HCT116 (cell line): ENCODE data around the gene PYY. TPM values are rescaled to one million over a fixed set of nuclear protein-coding genes. Genes with fewer than 3 reads are reported as not detected.

Experiments
- ATAC-seq: fragments of 200-7000 bp; cut with Tn5 transposase; 2 replicates; pipeline ENCODE4 v1.9.1; 2020; ENCODE audit warnings: mild to moderate bottlenecking, moderate library complexity
- BruUV-seq: library from RNA; stranded (reverse); fragments of 400-500 nt; replicated peaks from 2 replicates; lab custom pipeline; 2021; lab: Mats Ljungman, UMichigan
- CTCF ChIA-PET: fragments of 300-600 bp; sonication (Branson Sonifier 250); formaldehyde crosslinking; loops from one replicate; lab custom pipeline; 2021; ENCODE audit warnings: antibody characterized with exemption; lab: Charles Lee
- POLR2A ChIA-PET: fragments of 300-600, 350-600 bp; sonication (Branson Sonifier 250); formaldehyde crosslinking; loops from one replicate; lab custom pipeline; 2021; ENCODE audit warnings: antibody characterized with exemption; lab: Charles Lee
- RAD21 ChIA-PET, 2 experiments: fragments of 300-600 bp; sonication (Branson Sonifier 250); formaldehyde crosslinking; loops; one replicate each; lab custom pipeline; 2023; ENCODE audit warnings: low total read pairs in 2 of 2; ENCODE audit not compliant: uncharacterized antibody in 2 of 2, unreplicated experiment in 2 of 2, low non-redundant PET in 1 of 2; lab: Charles Lee
- DNase-seq: peaks from one replicate; pipeline ENCODE4 v3.0.0-alpha.2; 2010; ENCODE audit warnings: low read depth, low spot score
- H2AFZ ChIP-seq: fragments of 200-600 bp; shearing (Covaris generic), sonication (generic); 2 replicates; pipeline ENCODE4 v1.6.1; 2017; ENCODE audit warnings: low read depth, mixed run types, mixed read lengths, antibody characterized with exemption, low read length; ENCODE audit not compliant: poor library complexity, severe bottlenecking
- H3K27ac ChIP-seq: 2 replicates; pipeline ENCODE4 v1.5.1; 2012; ENCODE audit warnings: low read depth, low read length
- H3K27me3 ChIP-seq: fragments of 200-600 bp; sonication (generic); 2 replicates; pipeline ENCODE4 v1.6.1; 2016; ENCODE audit warnings: mixed run types, low read length, mixed read lengths; ENCODE audit not compliant: insufficient read depth
- H3K36me3 ChIP-seq, 2 experiments: fragments of 200-500 bp in 1 of 2; fragments of 200-600 bp in 1 of 2; sonication (Bioruptor generic) in 1 of 2; sonication (generic) in 1 of 2; 2 replicates each; pipeline versions ENCODE4 v1.5.1 to v1.6.1; 2014 to 2016; ENCODE audit warnings: low read length in 2 of 2, inconsistent platforms in 1 of 2, mixed read lengths in 1 of 2, mixed run types in 1 of 2; ENCODE audit not compliant: insufficient read depth in 2 of 2, control insufficient read depth in 1 of 2
- H3K4me1 ChIP-seq, 2 experiments: fragments of 200-600 bp in 1 of 2; sonication (generic) in 1 of 2; 2 replicates each; pipeline versions ENCODE4 v1.5.1 to v1.6.1; 2012 to 2017; ENCODE audit warnings: low read length in 2 of 2, inconsistent platforms in 1 of 2, mild to moderate bottlenecking in 1 of 2, mixed read lengths in 1 of 2, mixed run types in 1 of 2, moderate library complexity in 1 of 2; ENCODE audit not compliant: insufficient read depth in 2 of 2, control insufficient read depth in 1 of 2
- H3K4me2 ChIP-seq: fragments of 200-600 bp; sonication (generic); 2 replicates; pipeline ENCODE4 v1.6.1; 2017; ENCODE audit warnings: mixed run types, low read length, mixed read lengths
- H3K4me3 ChIP-seq, 2 experiments: fragments of 200-600 bp in 1 of 2; sonication (generic) in 1 of 2; replicated peaks in 1 of 2; 2 replicates each; pipeline ENCODE4 v1.5.1; 2011 to 2016; ENCODE audit warnings: low read length in 2 of 2, control low read depth in 1 of 2, low read depth in 1 of 2, mild to moderate bottlenecking in 1 of 2, mixed read lengths in 1 of 2, mixed run types in 1 of 2
- H3K79me2 ChIP-seq: fragments of 200-600 bp; sonication (generic); 2 replicates; pipeline ENCODE4 v1.6.1; 2017; ENCODE audit warnings: mild to moderate bottlenecking, mixed run types, low read length, moderate library complexity, mixed read lengths; ENCODE audit not compliant: insufficient read depth
- H3K9ac ChIP-seq: fragments of 200-600 bp; sonication (generic); 2 replicates; pipeline ENCODE4 v1.6.1; 2016; ENCODE audit warnings: low read length, mixed read lengths
- H3K9me2 ChIP-seq: fragments of 200-600 bp; sonication (generic), shearing (Covaris generic); 2 replicates; pipeline ENCODE4 v1.6.1; 2017; ENCODE audit warnings: mixed run types, mild to moderate bottlenecking, moderate library complexity; ENCODE audit not compliant: insufficient read depth
- H3K9me3 ChIP-seq, 2 experiments: fragments of 200-500 bp in 1 of 2; fragments of 200-600 bp in 1 of 2; sonication (Bioruptor generic) in 1 of 2; sonication (generic) in 1 of 2; 2 replicates each; pipeline ENCODE4 v1.6.1; 2014 to 2017; ENCODE audit warnings: low read length in 2 of 2, mixed read lengths in 2 of 2, inconsistent platforms in 1 of 2, low read depth in 1 of 2, mild to moderate bottlenecking in 1 of 2, mixed run types in 1 of 2, moderate library complexity in 1 of 2; ENCODE audit not compliant: control insufficient read depth in 1 of 2, insufficient read depth in 1 of 2
- H4K20me1 ChIP-seq: fragments of 200-600 bp; sonication (generic), shearing (Covaris generic); 2 replicates; pipeline ENCODE4 v1.6.1; 2017; ENCODE audit warnings: mixed run types, mild to moderate bottlenecking, moderate library complexity; ENCODE audit not compliant: insufficient read depth
- ATF3 ChIP-seq: IDR thresholded peaks from 2 replicates; pipeline ENCODE4 v1.6.1; 2012
- CBX3 ChIP-seq: IDR thresholded peaks from 2 replicates; pipeline ENCODE4 v1.6.1; 2012; ENCODE audit warnings: low read depth
- CEBPB ChIP-seq: IDR thresholded peaks from 2 replicates; pipeline ENCODE4 v1.6.1; 2012; ENCODE audit warnings: low read depth
- EGR1 ChIP-seq: IDR thresholded peaks from 2 replicates; pipeline ENCODE4 v1.6.1; 2012; ENCODE audit warnings: low read depth
- ELF1 ChIP-seq: IDR thresholded peaks from 2 replicates; pipeline ENCODE4 v1.6.1; 2012; ENCODE audit warnings: low read depth, borderline replicate concordance
- EZH2 ChIP-seq: fragments of 200-600 bp; sonication (generic); IDR thresholded peaks from 2 replicates; pipeline ENCODE4 v1.6.1; 2017; ENCODE audit warnings: antibody characterized with exemption, mixed run types
- EZH2phosphoT487 ChIP-seq: fragments of 200-600 bp; IDR thresholded peaks from 2 replicates; pipeline ENCODE4 v1.6.1; 2018; ENCODE audit warnings: antibody characterized with exemption, borderline replicate concordance
- FOSL1 ChIP-seq: IDR thresholded peaks from 2 replicates; pipeline ENCODE4 v1.6.1; 2012; ENCODE audit warnings: low read depth
- JUND ChIP-seq: IDR thresholded peaks from 2 replicates; pipeline ENCODE4 v1.6.1; 2012
- MAX ChIP-seq: IDR thresholded peaks from 2 replicates; pipeline ENCODE4 v1.6.1; 2012
- POLR2A ChIP-seq: IDR thresholded peaks from 2 replicates; pipeline ENCODE4 v1.7.0; 2011; ENCODE audit warnings: borderline replicate concordance; ENCODE audit not compliant: insufficient read depth, insufficient read length; ENCODE audit errors: extremely low read depth
- POLR2AphosphoS5 ChIP-seq: IDR thresholded peaks from 2 replicates; pipeline ENCODE4 v1.6.1; 2011; ENCODE audit warnings: mild to moderate bottlenecking, low read depth, low read length, moderate library complexity
- RAD21 ChIP-seq: IDR thresholded peaks from 2 replicates; pipeline ENCODE4 v1.6.1; 2012; ENCODE audit warnings: low read depth, mild to moderate bottlenecking
- REST ChIP-seq: IDR thresholded peaks from 2 replicates; pipeline ENCODE4 v1.6.1; 2012; ENCODE audit warnings: low read depth
- SIN3A ChIP-seq: IDR thresholded peaks from 2 replicates; pipeline ENCODE4 v1.6.1; 2012; ENCODE audit warnings: low read depth
- SP1 ChIP-seq: IDR thresholded peaks from 2 replicates; pipeline ENCODE4 v1.6.1; 2012; ENCODE audit warnings: low read depth
- SRF ChIP-seq: IDR thresholded peaks from 2 replicates; pipeline ENCODE4 v1.6.1; 2012; ENCODE audit warnings: low read depth
- TCF7L2 ChIP-seq: IDR thresholded peaks from 2 replicates; pipeline ENCODE4 v1.7.0; 2011; ENCODE audit warnings: borderline replicate concordance, inconsistent platforms; ENCODE audit not compliant: insufficient read depth, insufficient read length; ENCODE audit errors: extremely low read depth
- YY1 ChIP-seq: IDR thresholded peaks from 2 replicates; pipeline ENCODE4 v1.6.1; 2011; ENCODE audit warnings: low read length, low read depth, moderate library complexity, mild to moderate bottlenecking; ENCODE audit not compliant: insufficient replicate concordance; ENCODE audit errors: extremely low read depth
- ZBTB33 ChIP-seq: IDR thresholded peaks from 2 replicates; pipeline ENCODE4 v1.6.1; 2011; ENCODE audit warnings: mild to moderate bottlenecking, low read length, moderate library complexity; ENCODE audit not compliant: insufficient replicate concordance; ENCODE audit errors: extremely low read depth
- ZNF274 ChIP-seq: fragments of 200-500 bp; sonication (Bioruptor generic); IDR thresholded peaks from 2 replicates; pipeline ENCODE4 v1.6.1; 2014; ENCODE audit warnings: mild to moderate bottlenecking, low read depth, low read length, inconsistent platforms
- intact Hi-C: fragments of 100-400 bp; cut with micrococcal nuclease; formaldehyde crosslinking; loops from 2 replicates; pipeline ENCODE4 v1.10.0; 2022
- total RNA-seq: library from RNA; stranded (reverse); gene quantifications from one replicate; pipeline ENCODE4 v1.2.1, GENCODE V29; 2021; ENCODE audit not compliant: unreplicated experiment

PYY gene
- total RNA-seq, 1 experiment from 2014 or later = 0.52 TPM

GRCh38 chr17:44002141-44002848, 48.6 kb upstream of the PYY start:
- peaks cover 15% of the 10 kb centered on the region; the same call in 1 of the 2 replicates for H3K79me2 ChIP-seq
- no peak for DNase-seq
- H2AFZ ChIP-seq = no peak overlapping the region
- no peaks in the 10 kb centered on the region for H3K27me3 ChIP-seq
- H3K4me1 ChIP-seq = peaks cover 11 to 54% of the 10 kb centered on the region in 2 experiments
- peak overlapping the region; percentile 15; the same call in 1 of the 2 replicates for H3K4me2 ChIP-seq
- ChIA-PET POLR2A (interaction anchor here (1.1 kb wide), 1 partner anchor 13 kb away, joined by 3 read pairs; no protein-coding TSS in a partner anchor), RAD21 (no interaction called here), CTCF (interaction anchor here (1.0 to 3.8 kb wide), 2 partner anchors 59 to 156 kb away, joined by 3 to 19 read pairs; no protein-coding TSS in a partner anchor)
- ATAC-seq = no peak
- no peak overlapping the region for H3K4me3 ChIP-seq
- no peaks in the 10 kb centered on the region for H3K9me2 ChIP-seq
- intact Hi-C loops = no loop called here
- H3K9me3 ChIP-seq = no peaks in the 10 kb centered on the region
- no TSS peak for BruUV-seq
- H4K20me1 ChIP-seq = no peaks in the 10 kb centered on the region
- no peak overlapping the region for H3K9ac ChIP-seq
- H3K27ac ChIP-seq = no peak overlapping the region
- peaks cover 0 to under 1% of the 10 kb centered on the region in 2 experiments; a peak in 1 of 4 replicates for H3K36me3 ChIP-seq
- TF ChIP-seq TCF7L2 = no peak
- peak; percentile 63; the same call in 1 of the 2 replicates for TF ChIP-seq CBX3
- no peak for TF ChIP-seq SIN3A
- TF ChIP-seq ZNF274 = no peak
- no peak for TF ChIP-seq EGR1
- no peak; the same call in 1 of the 2 replicates for TF ChIP-seq SP1
- TF ChIP-seq JUND = peak; percentile 54
- TF ChIP-seq EZH2 = no peak
- TF ChIP-seq EZH2phosphoT487 = no peak
- peak; percentile 85 for TF ChIP-seq MAX
- no peak for TF ChIP-seq ATF3
- TF ChIP-seq POLR2A = no peak
- TF ChIP-seq FOSL1 = peak; percentile 50; the same call in 1 of the 2 replicates
- no peak for TF ChIP-seq ZBTB33
- TF ChIP-seq POLR2AphosphoS5 = peak; percentile 37; the same call in 1 of the 2 replicates
- TF ChIP-seq RAD21 = no peak
- no peak for TF ChIP-seq REST
- TF ChIP-seq YY1 = no peak
- TF ChIP-seq SRF = no peak
- no peak for TF ChIP-seq ELF1
- no peak for TF ChIP-seq CEBPB
